ENCODE data around the gene URGCP. TPM values are rescaled to one million over a fixed set of nuclear protein-coding genes. Genes with fewer than 3 reads are reported as not detected.

URGCP gene
- total RNA-seq, 1 donor from 2014 or later = 21.1 TPM

Small RNA genes within 50 kb of the gene (small RNA-seq; reads per million reads assigned to genes)
- not detected for gene MRPS24

Other genes with a start within 250 kb of the URGCP start
- gene COA1, start 177.1 kb downstream of the URGCP start, total RNA-seq = 47.6 TPM
- 65.6 TPM for gene BLVRA, start 147.9 kb downstream of the URGCP start, total RNA-seq
- gene MRPS24, start 37.1 kb downstream of the URGCP start, total RNA-seq = 68.8 TPM
- gene UBE2D4, start 19.8 kb upstream of the URGCP start, total RNA-seq = 25.5 TPM
- gene SPDYE1, start 91.3 kb upstream of the URGCP start, total RNA-seq = not detected
- gene DBNL, start 138.1 kb upstream of the URGCP start, total RNA-seq = 100 TPM
- gene PGAM2, start 159.0 kb upstream of the URGCP start, total RNA-seq = not detected
- gene POLM, start 175.9 kb upstream of the URGCP start, total RNA-seq = 31.4 TPM
- 321 TPM for gene AEBP1, start 197.7 kb upstream of the URGCP start, total RNA-seq
- gene POLD2, start 217.0 kb upstream of the URGCP start, total RNA-seq = 42.0 TPM
- not detected for gene MYL7, start 234.7 kb upstream of the URGCP start, total RNA-seq